Activated B cell treated with CpG ODN at 0.5 μM for 24 hours (primary cell): ENCODE data around the gene PDE6D. TPM values are rescaled to one million over a fixed set of nuclear protein-coding genes. Genes with fewer than 3 reads are reported as not detected.
A peak's percentile ranks its signal among the peaks of the same experiment; 100 is the strongest.

Experiments used
- ATAC-seq: fragments of 200-7000 bp; cut with Tn5 transposase; one replicate; pipeline ENCODE4 v1.10.0; 2021; ENCODE audit warnings: low read depth, mild to moderate bottlenecking, moderate library complexity
- CTCF ChIA-PET: fragments of 350-600 bp; sonication (Branson Sonifier 250); formaldehyde crosslinking; loops from one replicate; lab custom pipeline; 2021; ENCODE audit warnings: antibody characterized with exemption; lab: Charles Lee
- POLR2A ChIA-PET: fragments of 350-600 bp; sonication (Branson Sonifier 250); formaldehyde crosslinking; loops from one replicate; lab custom pipeline; 2021; ENCODE audit warnings: antibody characterized with exemption; lab: Charles Lee
- DNase-seq: peaks from one replicate; pipeline ENCODE4 v3.0.0; 2022
- H3K27ac Mint-ChIP-seq: one replicate; pipeline ENCODE4 v1.8.0; 2020; ENCODE audit warnings: mixed read lengths
- H3K27me3 Mint-ChIP-seq: one replicate; pipeline ENCODE4 v1.8.0; 2021; ENCODE audit warnings: mixed read lengths
- H3K36me3 Mint-ChIP-seq: one replicate; pipeline ENCODE4 v1.8.0; 2021; ENCODE audit warnings: low read depth, mixed read lengths
- H3K4me1 Mint-ChIP-seq: one replicate; pipeline ENCODE4 v1.8.0; 2021; ENCODE audit warnings: mixed read lengths
- H3K4me3 Mint-ChIP-seq: one replicate; pipeline ENCODE4 v1.8.0; 2020; ENCODE audit warnings: mild to moderate bottlenecking, mixed read lengths
- H3K9me3 Mint-ChIP-seq: one replicate; pipeline ENCODE4 v1.8.0; 2020; ENCODE audit warnings: mixed read lengths
- CTCF ChIP-seq: fragments of 200-600 bp; IDR thresholded peaks from one replicate; pipeline ENCODE4 v1.8.0; 2022; ENCODE audit warnings: antibody characterized with exemption, mild to moderate bottlenecking
- intact Hi-C: fragments of 100-400 bp; cut with micrococcal nuclease; formaldehyde crosslinking; loops from one replicate; pipeline ENCODE4 v1.15.1; 2024
- total RNA-seq: library from RNA; stranded (reverse); gene quantifications from 2 replicates; pipeline ENCODE4 v1.2.3, GENCODE V29; 2022

Gene PDE6D
- total RNA-seq, 1 donor from 2014 or later: 41.3 TPM

GRCh38 chr2:231708773-231709635 lies 72.1 kb downstream of the PDE6D start:
- Mint-ChIP-seq H3K27me3 (no peaks in the 10 kb centered on the region), H3K4me3 (peak overlapping the region; percentile 98), H3K4me1 (peaks cover 51% of the 10 kb centered on the region), H3K36me3 (peaks cover 49% of the 10 kb centered on the region), H3K9me3 (no peaks in the 10 kb centered on the region), H3K27ac (peak overlapping the region; percentile 99)
- ATAC-seq (no peak), DNase-seq (peak; percentile 52)
- intact Hi-C loops: loop anchor here (1.0 kb wide), 6 partner anchors 28 to 245 kb away; partner anchors contain the start of gene NCL
- no peak for TF ChIP-seq CTCF
- POLR2A ChIA-PET: interaction anchor here (0.6 to 12.2 kb wide), 21 partner anchors 8 to 842 kb away, joined by 3 to 717 read pairs (median 5); partner anchors contain the start of genes COPS7B, NCL and PDE6D
- CTCF ChIA-PET: interaction anchor here (1.3 to 4.6 kb wide), 8 partner anchors 23 to 102 kb away, joined by 3 to 28 read pairs (median 18); no protein-coding TSS in a partner anchor

DNA sequence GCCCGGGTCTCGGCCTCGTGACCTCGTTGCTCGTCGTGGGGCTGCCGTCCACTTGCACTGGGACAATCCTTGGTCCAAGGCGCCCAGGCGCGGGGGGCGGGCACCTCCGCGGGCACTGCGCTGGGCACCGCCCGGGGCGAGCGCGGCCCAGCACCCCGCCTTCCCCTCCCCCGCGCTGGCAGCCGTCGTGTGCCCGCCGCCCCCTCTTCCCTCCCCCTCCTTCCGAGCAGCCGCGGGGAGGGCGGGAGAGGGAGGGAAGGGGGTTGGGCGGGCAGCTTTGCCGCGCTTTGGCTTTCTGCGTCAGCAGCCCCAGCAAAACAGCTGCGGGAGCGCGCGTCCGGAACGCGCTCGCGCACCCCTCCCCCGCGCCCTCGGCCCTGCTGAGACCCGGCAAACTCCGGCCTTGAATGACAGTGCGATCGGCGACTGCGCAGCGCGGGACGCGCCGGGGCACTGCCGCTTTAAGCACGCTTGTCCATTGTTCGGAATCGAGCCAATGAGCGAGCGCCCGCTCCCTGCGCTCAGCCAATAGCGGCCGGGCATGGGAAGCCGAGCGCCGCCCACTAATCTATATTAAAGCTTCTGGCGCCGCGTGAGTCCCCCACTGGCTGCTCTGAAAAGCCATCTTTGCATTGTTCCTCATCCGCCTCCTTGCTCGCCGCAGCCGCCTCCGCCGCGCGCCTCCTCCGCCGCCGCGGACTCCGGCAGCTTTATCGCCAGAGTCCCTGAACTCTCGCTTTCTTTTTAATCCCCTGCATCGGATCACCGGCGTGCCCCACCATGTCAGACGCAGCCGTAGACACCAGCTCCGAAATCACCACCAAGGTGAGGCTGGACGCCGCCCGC lies 72.9 kb downstream of the PDE6D start, which contains the start of gene PTMA:
Gene PTMA (plus strand): TSS at position 599 of the 846 bp plus-strand sequence. CDS start 182 bp downstream, at position 781.
- POLR2A ChIA-PET: interaction anchor here (0.6 to 12.2 kb wide), 25 partner anchors 8 to 843 kb away, joined by 3 to 717 read pairs (median 5); partner anchors contain the start of genes COPS7B, NCL and PDE6D
- H3K36me3 Mint-ChIP-seq: peaks cover 41% of the 10 kb centered on the region
- peak within 1 kb of the TSS; percentile 100 for H3K27ac Mint-ChIP-seq
- CTCF ChIA-PET: interaction anchor here (1.3 to 4.6 kb wide), 7 partner anchors 22 to 95 kb away, joined by 3 to 28 read pairs (median 20); no protein-coding TSS in a partner anchor
- no peaks in the 10 kb centered on the region for H3K9me3 Mint-ChIP-seq
- intact Hi-C loops: loop anchor here (1.0 to 2.0 kb wide), 10 partner anchors 9 to 313 kb away; partner anchors contain the start of genes B3GNT7, NCL and PDE6D
- peak; percentile 99 for DNase-seq
- no peaks in the 10 kb centered on the region for H3K27me3 Mint-ChIP-seq
- peak; percentile 64 for ATAC-seq
- H3K4me1 Mint-ChIP-seq: peaks cover 44% of the 10 kb centered on the region
- TF ChIP-seq CTCF: no peak
- peak within 1 kb of the TSS; percentile 98 for H3K4me3 Mint-ChIP-seq

GRCh38 chr2:231707625-231707926 lies 73.5 kb downstream of the PDE6D start:
- H3K4me3 Mint-ChIP-seq: peak overlapping the region; percentile 97
- ChIA-PET CTCF (interaction anchor here (0.6 to 4.6 kb wide), 12 partner anchors 13 to 507 kb away, joined by 3 to 28 read pairs (median 8); no protein-coding TSS in a partner anchor), POLR2A (interaction anchor here (1.2 to 12.2 kb wide), 13 partner anchors 9 to 843 kb away, joined by 3 to 717 read pairs (median 33); partner anchors contain the start of genes NCL and PDE6D)
- peak overlapping the region; percentile 100 for H3K27ac Mint-ChIP-seq
- no peaks in the 10 kb centered on the region for H3K9me3 Mint-ChIP-seq
- peaks cover 38% of the 10 kb centered on the region for H3K36me3 Mint-ChIP-seq
- intact Hi-C loops: loop anchor here (1.0 to 2.0 kb wide), 4 partner anchors 10 to 313 kb away; partner anchors contain the start of genes B3GNT7 and PDE6D
- DNase-seq (no peak), ATAC-seq (peak; percentile 3)
- H3K4me1 Mint-ChIP-seq: peaks cover 42% of the 10 kb centered on the region
- no peak for TF ChIP-seq CTCF
- no peaks in the 10 kb centered on the region for H3K27me3 Mint-ChIP-seq

DNA sequence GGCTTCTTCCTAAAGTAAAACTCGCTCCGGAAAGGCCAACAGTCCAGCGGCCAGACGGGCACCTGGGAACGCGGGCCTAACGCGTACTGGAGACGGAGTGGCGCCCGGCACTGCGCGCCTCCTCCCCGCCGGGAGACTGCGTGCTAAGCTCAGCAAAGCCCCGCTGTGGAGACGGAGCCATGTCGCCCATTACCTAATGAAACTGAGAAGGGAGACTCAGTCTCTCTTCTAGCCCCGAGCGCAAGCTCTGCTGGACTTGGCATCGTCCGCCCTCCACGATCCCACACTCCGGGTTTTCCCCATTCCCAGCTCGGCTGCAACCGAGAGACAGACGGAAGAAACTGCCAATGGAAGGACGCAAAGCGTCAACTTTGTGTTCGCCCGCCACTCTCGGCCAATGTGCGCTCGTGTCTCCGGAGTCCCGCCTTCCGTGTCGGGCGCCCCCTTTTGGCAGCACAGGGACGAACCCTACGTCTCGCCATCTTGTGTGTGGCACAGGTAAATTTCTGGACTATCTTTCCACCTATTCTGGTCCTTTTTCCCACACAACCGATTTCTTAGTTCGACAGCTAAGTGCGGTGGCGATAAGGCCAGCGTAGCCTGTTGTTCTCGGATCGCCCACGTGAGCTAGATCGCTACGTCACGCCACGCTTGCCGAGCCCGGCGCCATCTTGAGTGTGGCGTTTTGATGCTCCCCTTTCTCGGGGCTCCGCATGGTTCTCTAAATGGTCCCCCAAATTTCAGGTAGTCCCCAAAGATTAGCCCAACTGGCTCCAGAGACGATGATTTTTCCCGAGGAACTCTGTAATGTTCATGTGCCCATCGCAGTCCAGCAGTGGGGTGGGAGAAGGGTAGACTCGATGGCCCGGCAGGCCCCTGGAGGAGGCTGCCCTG lies 74.1 kb downstream of the PDE6D start:
- H3K4me1 Mint-ChIP-seq: peaks cover 36% of the 10 kb centered on the region
- peaks cover 32% of the 10 kb centered on the region for H3K36me3 Mint-ChIP-seq
- CTCF ChIA-PET: interaction anchor here (0.6 to 4.6 kb wide), 16 partner anchors 10 to 506 kb away, joined by 3 to 28 read pairs (median 6); no protein-coding TSS in a partner anchor
- ATAC-seq (peak; percentile 47), DNase-seq (peak; percentile 94)
- POLR2A ChIA-PET: interaction anchor here (0.6 to 12.2 kb wide), 17 partner anchors 10 to 243 kb away, joined by 3 to 717 read pairs (median 15); partner anchors contain the start of genes NCL and PDE6D
- peak overlapping the region; percentile 97 for H3K4me3 Mint-ChIP-seq
- intact Hi-C loops: loop anchor here (1.0 to 2.0 kb wide), 5 partner anchors 10 to 312 kb away; partner anchors contain the start of genes B3GNT7 and PDE6D
- H3K27me3 Mint-ChIP-seq: no peaks in the 10 kb centered on the region
- peak; percentile 84 for TF ChIP-seq CTCF
- peak overlapping the region; percentile 100 for H3K27ac Mint-ChIP-seq
- no peaks in the 10 kb centered on the region for H3K9me3 Mint-ChIP-seq
